Measurements from ENCODE around the gene QKI.
"Not testable (repeated sequence)": the region's sequence is repeated elsewhere in the genome, so short reads cannot be mapped to it uniquely, and the experiment has no call there.

QKI gene

GRCh38 chr6:163414117-163414945 lies at the start of gene QKI:
QKI (plus strand) TSS chr6:163414718; CDS start chr6:163415194, 476 bp downstream.
- DNase-seq (ENCODE audit: low spot score), result peak; percentile 88

GRCh38 chr6:163366288-163366687 lies 48.2 kb upstream of the QKI start:
- DNase-seq (ENCODE audit: low spot score), result no peak

GRCh38 chr6:163367497-163368183 lies 46.9 kb upstream of the QKI start:
- no peak for DNase-seq (ENCODE audit: low spot score)

- DNase-seq (ENCODE audit: low spot score), result no peak
Observed at GRCh38 chr6:163369141-163369540, 45.4 kb upstream of the QKI start.

DNA sequence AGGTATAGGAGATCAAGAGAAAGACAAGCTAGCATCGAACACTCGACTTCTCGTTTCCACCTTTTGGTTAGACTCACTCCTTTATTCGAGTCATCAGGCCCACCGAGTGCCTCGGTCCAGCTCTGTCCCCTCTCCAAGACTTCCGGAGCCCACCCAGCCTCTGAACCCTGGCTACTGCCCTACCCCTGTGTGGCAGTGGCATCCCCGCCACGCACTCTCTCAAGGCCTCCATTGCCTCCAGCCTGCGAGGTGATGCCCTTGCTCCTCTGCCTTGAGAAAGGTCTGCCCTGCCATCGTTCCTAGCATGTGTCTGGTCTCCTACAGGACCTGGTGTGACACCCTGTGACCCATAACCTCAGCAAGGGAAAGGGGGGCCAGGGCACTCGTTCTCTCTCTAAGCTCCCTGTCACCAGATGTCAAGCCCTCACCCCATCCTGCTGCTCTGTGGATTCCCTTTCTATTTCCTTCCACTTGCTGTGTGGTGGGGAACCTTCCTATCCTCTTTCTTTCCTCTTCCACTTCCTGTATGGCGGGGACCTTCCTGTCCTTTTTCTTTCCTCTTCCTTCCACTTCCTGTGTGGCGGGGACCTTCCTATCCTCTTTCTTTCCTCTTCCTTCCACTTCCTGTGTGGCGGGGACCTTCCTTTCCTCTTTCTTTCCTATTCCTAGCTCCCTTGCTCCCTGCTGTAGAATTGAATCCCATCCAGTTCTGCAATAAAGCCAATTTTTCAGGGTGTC lies 44.7 kb upstream of the QKI start:
- DNase-seq (ENCODE audit: low spot score), result no peak

- DNase-seq (ENCODE audit: low spot score), result no peak
Observed at GRCh38 chr6:163370464-163371117, 43.9 kb upstream of the QKI start.

DNA sequence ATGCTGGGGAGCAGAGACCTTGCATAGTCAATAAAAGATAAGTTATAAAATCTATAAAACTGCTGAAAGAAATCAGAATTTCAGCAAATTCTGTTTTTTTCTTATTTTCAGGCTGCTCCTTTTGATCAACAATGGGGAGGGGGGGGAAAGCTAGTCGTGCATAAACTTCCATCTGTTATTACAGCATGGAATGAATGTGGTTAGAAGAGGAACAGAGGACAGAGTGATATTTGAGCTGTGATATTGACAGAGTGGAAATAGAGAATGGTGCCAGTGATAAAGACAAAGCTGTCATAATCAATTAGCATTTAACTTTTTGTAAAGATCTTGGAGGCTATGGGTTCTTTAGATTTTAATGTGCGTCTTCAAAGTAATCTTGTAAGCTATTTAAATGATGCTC lies 43.4 kb upstream of the QKI start:
- DNase-seq (ENCODE audit: low spot score), result no peak

GRCh38 chr6:163373240-163373639 lies 41.3 kb upstream of the QKI start:
- no peak for DNase-seq (ENCODE audit: low spot score)

DNA sequence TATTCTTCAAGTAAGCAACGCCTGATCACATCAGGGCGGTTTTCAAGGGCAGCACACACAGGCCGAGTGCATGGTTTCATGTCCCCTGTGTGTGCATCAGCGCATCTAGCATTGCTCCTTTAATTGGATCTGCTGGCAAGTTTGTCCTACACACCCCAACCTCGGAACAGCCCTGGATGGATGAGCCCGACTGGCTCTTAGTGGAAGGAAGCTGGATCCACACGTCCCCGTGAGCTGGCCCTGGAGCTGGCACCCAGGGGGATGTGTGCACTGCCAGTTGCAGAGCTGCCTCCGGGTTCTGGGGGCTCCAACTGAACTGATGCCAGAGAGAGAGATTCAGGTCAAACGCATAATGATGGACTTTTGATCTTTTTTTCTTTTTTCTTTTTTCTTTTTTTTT lies 39.2 kb upstream of the QKI start:
- no peak for DNase-seq (ENCODE audit: low spot score)

DNA sequence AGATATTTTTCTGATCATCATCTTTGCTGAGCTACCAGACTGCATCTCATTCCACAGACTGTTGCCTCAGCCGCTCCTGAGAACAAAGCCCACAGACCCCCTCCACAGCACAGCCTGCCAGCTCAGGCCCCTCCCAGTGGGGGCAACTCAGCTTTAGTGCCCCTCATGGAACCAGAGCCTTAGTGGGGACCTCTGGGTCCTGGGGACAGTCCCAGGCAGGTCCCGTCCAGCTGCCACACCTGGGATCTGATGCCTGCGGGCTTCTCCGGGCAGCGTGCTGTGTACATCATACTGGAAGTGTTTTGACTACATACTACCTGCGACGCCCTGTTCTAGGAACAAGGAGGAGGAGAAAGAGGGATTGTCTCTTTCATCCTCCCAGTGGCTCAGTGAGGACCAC lies 38.3 kb upstream of the QKI start:
- DNase-seq (ENCODE audit: low spot score), result no peak

- no peak for DNase-seq (ENCODE audit: low spot score)
Observed at GRCh38 chr6:163377561-163377960, 37.0 kb upstream of the QKI start.

GRCh38 chr6:163380216-163380615 lies 34.3 kb upstream of the QKI start:
- no peak for DNase-seq (ENCODE audit: low spot score)

DNA sequence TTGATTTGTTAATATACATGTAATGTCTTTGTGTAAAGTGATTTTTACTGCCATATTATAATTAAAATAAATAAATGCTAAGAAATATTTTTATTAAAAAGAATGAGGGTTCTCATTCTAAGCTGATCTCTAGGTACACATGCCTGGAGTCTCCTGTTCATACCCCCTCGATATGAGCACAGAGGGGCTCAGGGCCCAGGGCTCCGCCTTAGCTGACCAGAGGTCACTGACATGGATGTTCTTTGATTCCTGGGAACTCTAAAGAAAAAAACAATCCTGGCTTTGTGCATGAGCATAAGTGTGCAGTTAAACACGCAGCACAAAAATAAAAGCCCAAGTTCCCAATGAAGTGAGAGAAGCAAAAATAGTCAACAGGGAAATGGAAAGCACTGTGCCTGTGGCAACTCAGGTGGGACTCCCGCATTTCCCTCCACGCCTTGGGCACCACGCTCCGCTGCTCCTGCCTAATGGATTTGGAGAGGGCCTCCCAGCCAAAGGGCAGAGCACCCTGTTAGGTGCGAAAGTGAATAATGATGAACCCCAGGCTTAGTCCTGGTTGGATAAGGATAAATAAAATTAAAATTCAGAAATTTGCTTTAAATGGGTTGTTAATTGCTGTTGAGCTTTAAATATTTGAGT lies 33.3 kb upstream of the QKI start:
- no peak for DNase-seq (ENCODE audit: low spot score)

- not testable (repeated sequence) for DNase-seq (ENCODE audit: low spot score)
Observed at GRCh38 chr6:163383396-163383795, 31.1 kb upstream of the QKI start.

DNA sequence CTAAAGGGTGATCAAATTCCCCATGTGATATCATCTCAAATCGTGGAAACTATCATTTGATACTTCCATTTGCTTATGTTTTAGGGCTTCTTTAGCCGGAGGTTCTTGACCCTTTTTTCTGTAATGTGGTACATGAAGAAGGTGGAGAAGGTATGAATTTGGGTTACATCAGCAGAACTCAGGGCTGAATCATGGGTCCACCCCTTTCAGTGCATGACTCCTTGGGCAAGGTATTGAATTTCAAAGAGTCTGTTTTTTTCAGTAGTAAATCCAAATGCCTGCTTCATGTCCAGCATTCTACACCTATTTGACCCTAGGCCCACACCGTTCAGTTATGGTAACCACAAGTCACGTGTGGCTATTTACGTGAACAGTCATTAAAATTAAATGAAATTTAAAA lies 30.6 kb upstream of the QKI start:
- no peak for DNase-seq (ENCODE audit: low spot score)

DNA sequence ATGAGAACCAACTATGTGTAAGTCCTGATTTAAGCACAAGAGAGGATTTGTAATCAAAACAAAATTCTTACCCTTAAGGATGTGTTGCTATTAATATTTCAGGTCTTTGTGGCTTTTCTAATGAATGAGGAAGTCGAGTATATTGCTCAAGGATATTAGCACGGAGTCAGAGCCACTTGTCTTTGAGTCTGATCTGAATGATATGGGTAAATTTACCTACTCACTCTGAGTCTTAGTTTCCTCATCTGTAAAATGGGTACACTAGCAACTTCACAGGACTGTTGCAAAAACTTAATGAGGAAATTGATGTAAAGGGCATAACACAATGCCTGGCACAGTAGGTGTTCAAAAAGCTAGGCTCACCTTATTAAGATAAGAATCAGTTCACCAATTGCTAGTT lies 30.0 kb upstream of the QKI start:
- no peak for DNase-seq (ENCODE audit: low spot score)

DNA sequence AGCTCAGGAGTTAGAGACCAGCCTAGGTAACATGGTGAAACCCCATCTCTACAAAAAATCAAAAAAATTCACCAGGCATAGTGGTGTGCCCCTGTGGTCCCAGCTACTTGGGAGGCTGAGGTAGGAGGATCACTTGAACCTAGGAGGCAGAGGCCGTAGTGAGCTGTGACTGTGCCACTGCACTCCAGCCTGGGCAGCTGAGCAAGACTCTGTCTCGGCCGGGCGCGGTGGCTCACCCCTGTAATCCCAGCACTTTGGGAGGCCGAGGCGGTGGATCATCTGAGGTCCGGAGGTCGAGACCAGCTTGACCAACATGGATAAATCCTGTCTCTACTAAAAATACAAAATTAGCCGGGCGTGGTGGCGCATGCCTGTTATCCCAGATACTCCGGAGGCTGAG lies 29.0 kb upstream of the QKI start:
- DNase-seq (ENCODE audit: low spot score), result not testable (repeated sequence)

- DNase-seq (ENCODE audit: low spot score), result no peak
Observed at GRCh38 chr6:163386329-163386908, 28.1 kb upstream of the QKI start.

- no peak for DNase-seq (ENCODE audit: low spot score)
Observed at GRCh38 chr6:163387317-163387716, 27.2 kb upstream of the QKI start.

GRCh38 chr6:163389354-163389753 lies 25.2 kb upstream of the QKI start:
- no peak for DNase-seq (ENCODE audit: low spot score)

- DNase-seq (ENCODE audit: low spot score), result no peak
Observed at GRCh38 chr6:163390770-163391169, 23.7 kb upstream of the QKI start.

All from CD4-positive, alpha-beta T cell treated with Interleukin-2 at 100 ng/mL for 4 hours (primary cell).